Stimulated activated CD8-positive, alpha-beta memory T cell treated with anti-CD3 and anti-CD28 coated beads, Interleukin-7, amount 100 ng/mL, for 4 hours (primary cell): ENCODE data around the gene TSPAN10.

Experiments
- DNase-seq, 2 donors: peaks; one replicate each; pipeline ENCODE4 v3.0.0-alpha.2; 2020; ENCODE audit warnings: low read depth in 2 of 2

The TSPAN10 gene

GRCh38 chr17:81687770-81688541 is 51.0 kb downstream of the TSPAN10 start:
- no peak for DNase-seq

DNA sequence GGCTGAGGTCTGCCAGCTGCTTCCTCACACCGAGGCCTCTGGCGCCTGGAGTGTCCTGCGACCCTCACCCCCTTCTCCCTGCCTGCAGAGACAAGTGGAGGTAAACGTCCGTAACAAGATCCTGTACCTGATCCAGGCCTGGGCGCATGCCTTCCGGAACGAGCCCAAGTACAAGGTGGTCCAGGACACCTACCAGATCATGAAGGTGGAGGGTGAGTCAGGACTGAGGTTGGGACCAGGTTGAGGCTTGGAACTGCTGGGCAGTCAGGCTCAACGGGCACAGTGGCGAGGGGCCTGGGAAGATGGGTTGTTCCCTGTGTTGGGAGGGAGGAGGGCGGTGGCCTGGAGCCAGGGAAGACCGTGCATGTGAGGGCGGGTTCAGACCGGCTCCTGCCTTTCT is 51.6 kb downstream of the TSPAN10 start:
- DNase-seq: no peak

DNA sequence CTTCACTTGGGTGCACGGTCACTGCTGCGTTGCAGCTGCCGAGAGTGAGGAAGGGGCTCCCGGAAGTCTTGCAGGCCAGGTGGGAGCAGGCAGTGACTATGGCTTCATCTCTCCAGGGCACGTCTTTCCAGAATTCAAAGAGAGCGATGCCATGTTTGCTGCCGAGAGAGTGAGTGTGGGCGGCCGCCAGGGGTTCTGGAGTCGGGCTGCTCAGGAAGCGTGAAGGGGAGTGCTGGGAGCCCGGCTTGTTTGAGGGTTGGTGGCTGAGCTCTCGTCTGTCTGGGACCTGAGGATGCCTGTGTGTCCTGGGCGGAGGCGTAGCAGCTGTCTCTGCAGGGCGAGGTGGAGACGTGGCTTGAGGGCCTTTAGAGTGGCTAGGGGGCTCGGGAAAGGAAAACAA is 53.1 kb downstream of the TSPAN10 start:
- no peak for DNase-seq

DNA sequence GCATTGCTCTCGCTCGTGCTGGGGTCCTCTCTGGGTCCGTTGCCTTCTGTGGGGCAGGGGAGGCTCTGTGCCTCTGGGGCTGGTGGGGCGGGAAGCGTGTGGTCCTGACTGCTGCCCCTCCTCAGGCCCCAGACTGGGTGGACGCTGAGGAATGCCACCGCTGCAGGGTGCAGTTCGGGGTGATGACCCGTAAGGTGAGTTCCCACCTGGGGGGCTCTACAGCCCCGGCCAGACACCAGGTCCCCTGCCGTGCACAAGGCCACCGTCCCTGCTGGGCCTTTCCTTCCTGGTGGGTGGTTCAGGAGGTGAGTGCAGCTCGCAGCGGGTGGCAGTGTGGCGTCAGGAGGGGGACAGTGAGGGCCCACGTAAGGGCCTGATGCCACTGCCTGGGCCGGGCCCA is 53.6 kb downstream of the TSPAN10 start:
- DNase-seq: no peak

DNA sequence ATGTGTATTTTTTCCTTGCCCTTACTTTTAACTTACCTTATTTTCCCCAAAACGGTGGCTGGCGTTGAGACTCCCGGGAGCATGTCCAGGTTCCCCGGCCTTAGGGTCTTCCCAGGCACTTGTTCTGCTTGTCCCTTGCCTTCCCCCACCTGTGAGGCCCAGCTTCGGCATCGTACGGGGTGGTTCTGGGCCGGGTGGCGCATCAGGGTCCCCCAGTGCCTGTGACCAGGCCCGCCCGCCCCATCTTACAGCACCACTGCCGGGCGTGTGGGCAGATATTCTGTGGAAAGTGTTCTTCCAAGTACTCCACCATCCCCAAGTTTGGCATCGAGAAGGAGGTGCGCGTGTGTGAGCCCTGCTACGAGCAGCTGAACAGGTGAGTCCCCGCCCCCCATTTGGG is 54.2 kb downstream of the TSPAN10 start:
- no peak for DNase-seq

DNA sequence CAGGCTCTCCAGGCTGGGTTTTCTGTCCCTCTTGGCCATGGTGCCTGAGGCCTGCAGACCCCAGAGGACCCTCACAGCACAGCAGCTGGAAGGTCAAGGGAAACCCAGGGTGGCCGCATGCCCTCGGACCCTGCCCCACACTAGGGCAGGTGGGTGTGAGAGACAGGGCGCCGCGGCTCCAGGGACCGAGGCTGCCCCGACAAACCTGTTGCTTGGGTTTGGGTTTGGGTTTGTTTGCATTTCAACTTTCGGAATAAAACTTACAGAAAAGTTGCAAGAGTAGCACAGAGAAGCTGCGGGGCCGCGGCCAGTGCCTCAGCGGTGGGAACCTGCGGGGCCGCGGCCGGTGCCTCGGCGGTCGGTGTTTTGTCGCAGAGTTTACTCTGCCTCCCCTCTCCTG is 54.6 kb downstream of the TSPAN10 start:
- DNase-seq: no peak

DNA sequence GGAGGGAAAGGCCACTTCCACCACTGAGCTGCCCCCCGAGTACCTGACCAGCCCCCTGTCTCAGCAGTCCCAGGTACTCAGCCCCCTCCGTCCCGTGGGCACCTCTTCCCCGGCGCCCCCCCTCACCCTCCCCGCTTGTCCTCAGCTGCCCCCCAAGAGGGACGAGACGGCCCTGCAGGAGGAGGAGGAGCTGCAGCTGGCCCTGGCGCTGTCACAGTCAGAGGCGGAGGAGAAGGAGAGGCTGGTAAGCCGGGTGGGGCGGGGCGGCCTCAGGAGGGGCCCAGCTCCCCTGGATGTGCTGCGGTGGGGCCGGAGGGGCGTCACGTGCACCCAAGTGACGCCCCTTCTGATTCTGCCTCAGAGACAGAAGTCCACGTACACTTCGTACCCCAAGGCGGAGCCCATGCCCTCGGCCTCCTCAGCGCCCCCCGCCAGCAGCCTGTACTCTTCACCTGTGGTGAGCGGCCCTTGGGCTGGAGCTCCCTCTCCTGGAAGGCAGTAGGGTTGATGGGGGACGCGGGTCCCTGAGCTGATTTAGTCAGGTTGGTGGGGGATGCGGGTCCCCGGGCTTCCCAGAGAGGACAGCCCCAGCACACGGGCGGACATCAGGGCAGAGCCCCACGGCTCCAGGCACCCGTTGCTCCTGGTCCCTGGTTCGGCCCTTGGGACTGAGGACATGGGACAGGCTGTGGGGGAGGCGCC is 56.7 kb downstream of the TSPAN10 start:
- DNase-seq: no peak

DNA sequence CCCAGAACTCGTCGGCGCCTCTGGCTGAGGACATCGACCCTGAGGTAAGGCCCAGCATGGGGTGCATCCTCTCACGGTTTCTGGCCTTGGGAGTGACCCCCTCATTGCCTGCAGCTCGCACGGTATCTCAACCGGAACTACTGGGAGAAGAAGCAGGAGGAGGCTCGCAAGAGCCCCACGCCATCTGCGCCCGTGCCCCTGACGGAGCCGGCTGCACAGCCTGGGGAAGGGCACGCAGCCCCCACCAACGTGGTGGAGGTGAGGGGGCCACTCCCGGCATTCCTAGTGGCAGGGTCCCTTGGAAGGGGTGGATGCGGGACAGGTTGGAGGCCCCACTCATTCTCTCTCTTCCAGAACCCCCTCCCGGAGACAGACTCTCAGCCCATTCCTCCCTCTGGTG is 57.8 kb downstream of the TSPAN10 start:
- DNase-seq: no peak

GRCh38 chr17:81695211-81695610 is 58.2 kb downstream of the TSPAN10 start:
- DNase-seq: no peak

DNA sequence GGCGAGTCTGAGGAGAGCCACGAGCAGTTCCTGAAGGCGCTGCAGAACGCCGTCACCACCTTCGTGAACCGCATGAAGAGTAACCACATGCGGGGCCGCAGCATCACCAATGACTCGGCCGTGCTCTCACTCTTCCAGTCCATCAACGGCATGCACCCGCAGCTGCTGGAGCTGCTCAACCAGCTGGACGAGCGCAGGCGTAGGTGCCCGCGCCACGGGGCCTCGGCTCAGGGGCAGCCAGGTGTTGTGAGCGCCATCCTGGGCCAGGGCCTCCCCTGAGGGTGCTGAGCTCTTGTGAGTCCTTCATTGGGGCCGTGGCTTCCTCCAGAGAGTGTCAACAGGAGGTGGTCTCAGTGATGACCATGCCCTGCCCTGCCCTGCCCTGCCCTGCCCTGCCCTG is 58.8 kb downstream of the TSPAN10 start:
- no peak for DNase-seq

DNA sequence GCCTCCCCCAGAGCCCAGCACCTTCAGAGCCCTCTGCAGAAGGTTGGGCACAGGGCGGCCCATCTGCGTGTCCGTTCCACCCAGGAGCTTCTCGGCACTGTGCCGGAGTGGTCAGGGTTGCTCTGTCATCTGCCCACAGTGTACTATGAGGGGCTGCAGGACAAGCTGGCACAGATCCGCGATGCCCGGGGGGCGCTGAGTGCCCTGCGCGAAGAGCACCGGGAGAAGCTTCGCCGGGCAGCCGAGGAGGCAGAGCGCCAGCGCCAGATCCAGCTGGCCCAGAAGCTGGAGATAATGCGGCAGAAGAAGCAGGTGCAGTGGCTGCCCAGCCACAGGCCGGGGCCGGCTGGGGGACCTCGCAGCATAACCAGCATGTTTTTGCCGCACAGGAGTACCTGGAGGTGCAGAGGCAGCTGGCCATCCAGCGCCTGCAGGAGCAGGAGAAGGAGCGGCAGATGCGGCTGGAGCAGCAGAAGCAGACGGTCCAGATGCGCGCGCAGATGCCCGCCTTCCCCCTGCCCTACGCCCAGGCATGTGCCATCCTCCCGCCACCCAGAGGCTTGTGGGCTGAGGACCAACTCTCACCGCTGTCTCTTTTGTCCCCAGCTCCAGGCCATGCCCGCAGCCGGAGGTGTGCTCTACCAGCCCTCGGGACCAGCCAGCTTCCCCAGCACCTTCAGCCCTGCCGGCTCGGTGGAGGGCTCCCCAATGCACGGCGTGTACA is 59.4 kb downstream of the TSPAN10 start:
- no peak for DNase-seq

DNA sequence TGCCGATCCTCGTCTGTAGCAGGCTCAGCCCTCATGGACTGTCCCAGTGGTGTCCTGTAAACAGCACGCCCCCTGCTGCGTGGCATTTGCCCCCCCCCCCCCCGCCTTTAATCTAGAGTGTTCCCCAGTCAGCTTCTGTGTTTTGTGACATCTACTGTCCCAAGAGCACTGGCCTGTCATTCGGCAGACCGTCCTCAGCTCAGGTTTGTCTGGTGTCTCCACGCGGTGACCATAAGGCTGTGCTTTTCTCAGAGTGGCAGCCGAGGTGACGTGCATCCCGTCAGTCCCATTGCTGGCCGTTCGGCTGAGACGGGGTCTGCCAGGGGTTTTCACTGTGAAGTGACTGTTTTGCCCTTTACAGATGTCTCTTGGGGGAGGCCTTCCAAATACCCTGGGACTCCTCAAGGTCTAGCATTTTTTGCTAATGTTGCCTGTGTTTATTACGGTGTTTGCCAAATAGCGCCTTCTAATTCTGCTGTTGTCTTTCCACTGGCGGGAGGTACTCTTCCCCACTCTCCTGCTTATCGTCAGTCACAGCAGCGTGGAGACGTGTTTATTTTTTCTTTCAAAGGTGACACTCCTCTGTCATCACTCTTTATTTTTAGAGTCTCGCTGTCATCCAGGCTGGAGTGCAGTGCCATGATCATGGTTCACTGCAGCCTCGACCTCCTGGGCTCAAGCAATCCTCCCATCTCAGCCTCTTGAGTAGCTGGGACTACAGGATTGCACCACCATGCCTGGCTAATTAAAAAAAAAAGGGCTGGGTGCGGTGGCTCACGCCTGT is 60.5 kb downstream of the TSPAN10 start:
- no peak for DNase-seq
